Liver (tissue), 9 donors: ENCODE results near the gene TMEM269. TPM values are rescaled to one million over a fixed set of nuclear protein-coding genes. Genes with fewer than 3 reads are reported as not detected.

Experiments used
- DNase-seq: peaks from one replicate; pipeline ENCODE4 v3.0.0-alpha.2; 2017; ENCODE audit warnings: low spot score
- H3K27ac ChIP-seq, 2 donors: one replicate each; pipeline ENCODE4 v1.7.0; 2013; ENCODE audit warnings: inconsistent platforms in 2 of 2, low read length in 2 of 2, control low read depth in 1 of 2, low read depth in 1 of 2, mild to moderate bottlenecking in 1 of 2
- H3K27me3 ChIP-seq, 4 donors: one replicate each; pipeline versions ENCODE4 v1.6.1 to v1.7.0; 2013; ENCODE audit warnings: low read length in 3 of 4, inconsistent platforms in 1 of 4, mild to moderate bottlenecking in 1 of 4, moderate library complexity in 1 of 4; ENCODE audit not compliant: control insufficient read depth in 4 of 4, insufficient read depth in 4 of 4
- H3K36me3 ChIP-seq, 4 donors: one replicate each; pipeline versions ENCODE4 v1.6.1 to v1.7.0; 2013; ENCODE audit warnings: low read length in 3 of 4, mild to moderate bottlenecking in 3 of 4, low read depth in 1 of 4, moderate library complexity in 1 of 4; ENCODE audit not compliant: control insufficient read depth in 4 of 4, insufficient read depth in 3 of 4
- H3K4me1 ChIP-seq, 4 donors: one replicate each; pipeline versions ENCODE4 v1.6.1 to v1.7.0; 2013; ENCODE audit warnings: low read length in 3 of 4, mild to moderate bottlenecking in 3 of 4, moderate library complexity in 1 of 4; ENCODE audit not compliant: control insufficient read depth in 4 of 4, insufficient read depth in 4 of 4
- H3K4me3 ChIP-seq, 3 donors: one replicate each; pipeline versions ENCODE4 v1.6.1 to v1.7.0; 2013; ENCODE audit warnings: low read length in 3 of 3, control low read depth in 1 of 3, low read depth in 1 of 3, mild to moderate bottlenecking in 1 of 3
- H3K9ac ChIP-seq, 2 donors: one replicate each; pipeline ENCODE4 v1.7.0; 2013; ENCODE audit warnings: low read length in 2 of 2, mild to moderate bottlenecking in 2 of 2, moderate library complexity in 2 of 2, control low read depth in 1 of 2, low read depth in 1 of 2
- H3K9me3 ChIP-seq, 4 donors: one replicate each; pipeline versions ENCODE4 v1.6.1 to v1.7.0; 2013; ENCODE audit warnings: low read length in 3 of 4; ENCODE audit not compliant: control insufficient read depth in 4 of 4
- EGR1 ChIP-seq, 2 donors: IDR thresholded peaks; 2 replicates each; pipeline ENCODE4 v1.6.1; 2016 to 2018; ENCODE audit warnings: antibody characterized with exemption in 2 of 2, low read depth in 2 of 2
- FOXA1 ChIP-seq: IDR thresholded peaks from 2 replicates; pipeline ENCODE4 v1.6.1; 2016; ENCODE audit warnings: antibody characterized with exemption
- FOXA2 ChIP-seq: IDR thresholded peaks from 2 replicates; pipeline ENCODE4 v1.6.1; 2016; ENCODE audit warnings: antibody characterized with exemption
- GABPA ChIP-seq, 2 donors: IDR thresholded peaks in 1 of 2; conservative IDR thresholded peaks in 1 of 2; 2 replicates each; pipeline ENCODE4 v1.6.1; 2016; ENCODE audit warnings: antibody characterized with exemption in 2 of 2, mild to moderate bottlenecking in 1 of 2, moderate library complexity in 1 of 2
- HNF4A ChIP-seq, 2 donors: conservative IDR thresholded peaks; 2 replicates each; pipeline ENCODE4 v1.6.1; 2016; ENCODE audit warnings: antibody characterized with exemption in 2 of 2, mild to moderate bottlenecking in 2 of 2
- HNF4G ChIP-seq: IDR thresholded peaks from 2 replicates; pipeline ENCODE4 v1.6.1; 2016; ENCODE audit warnings: antibody characterized with exemption
- JUND ChIP-seq, 2 donors: IDR thresholded peaks; 2 replicates each; pipeline ENCODE4 v1.6.1; 2016; ENCODE audit warnings: antibody characterized with exemption in 2 of 2
- NR2F2 ChIP-seq: IDR thresholded peaks from 2 replicates; pipeline ENCODE4 v1.6.1; 2016; ENCODE audit warnings: antibody characterized with exemption
- RAD21 ChIP-seq, 2 donors: IDR thresholded peaks; 2 replicates each; pipeline ENCODE4 v1.6.1; 2016; ENCODE audit warnings: antibody characterized with exemption in 2 of 2, mild to moderate bottlenecking in 2 of 2
- RXRA ChIP-seq, 2 donors: IDR thresholded peaks; 2 replicates each; pipeline ENCODE4 v1.6.1; 2017 to 2018; ENCODE audit warnings: antibody characterized with exemption in 2 of 2, mild to moderate bottlenecking in 1 of 2
- SP1 ChIP-seq: IDR thresholded peaks from 2 replicates; pipeline ENCODE4 v1.6.1; 2018; ENCODE audit warnings: antibody characterized with exemption, mild to moderate bottlenecking
- TAF1 ChIP-seq: conservative IDR thresholded peaks from 2 replicates; pipeline ENCODE4 v1.6.1; 2016; ENCODE audit warnings: antibody characterized with exemption, mild to moderate bottlenecking
- YY1 ChIP-seq: IDR thresholded peaks from 2 replicates; pipeline ENCODE4 v1.6.1; 2016; ENCODE audit warnings: antibody characterized with exemption, mild to moderate bottlenecking
- WGBS: extraction: QIAGEN DNeasy Blood & Tissue Kit; methylation state at CpG from one replicate; pipeline ENCODE4 v1.1.7; 2013; 5-methylcytosine and 5-hydroxymethylcytosine counted together
- polyA plus RNA-seq, 2 donors: library from polyadenylated mRNA; stranded (reverse) in 1 of 2; unstranded in 1 of 2; fragments of 200-250 nt in 1 of 2; fragments of >200 nt in 1 of 2; fragmentation: Nextera tagmentation in 1 of 2; extraction: Ambion mirVana in 1 of 2; gene quantifications; one replicate each; pipeline versions ENCODE4 v1.2.1 to v1.2.3, GENCODE V29; 2013 to 2015
- total RNA-seq, 2 donors: library from RNA; depleted of rRNA; stranded (reverse); fragments of >200 nt; gene quantifications; one replicate each; pipeline ENCODE4 v1.2.3, GENCODE V29; 2014
- TF ChIP-seq, protein P1 (sequence below): IDR thresholded peaks from 2 replicates; pipeline ENCODE4 v1.6.1; 2016; ENCODE audit warnings: antibody characterized with exemption
- TF ChIP-seq, protein P2 (sequence below): IDR thresholded peaks from 2 replicates; pipeline ENCODE4 v1.6.1; 2016; ENCODE audit warnings: antibody characterized with exemption, mild to moderate bottlenecking
- TF ChIP-seq, protein P3 (sequence below): IDR thresholded peaks from 2 replicates; pipeline ENCODE4 v1.6.1; 2016; ENCODE audit warnings: antibody characterized with exemption
- TF ChIP-seq, protein P4 (sequence below): fragments of 150-350 bp; IDR thresholded peaks from 2 replicates; pipeline ENCODE4 v1.5.1; 2017; ENCODE audit warnings: improper control_type of control experiment, low read depth, low read length; ENCODE audit not compliant: missing input control
- TF ChIP-seq, protein P5 (sequence below): IDR thresholded peaks from 2 replicates; pipeline ENCODE4 v1.6.1; 2016; ENCODE audit warnings: antibody characterized with exemption
- donor health status: healthy.
- donor health status: healthy.
- donor health status: healthy.
- donor health status: healthy.
- donor health status: healthy.

The TMEM269 gene
- total and polyA plus RNA-seq, 4 donors: 0.05 to 0.08 TPM; not detected in 2

DNA sequence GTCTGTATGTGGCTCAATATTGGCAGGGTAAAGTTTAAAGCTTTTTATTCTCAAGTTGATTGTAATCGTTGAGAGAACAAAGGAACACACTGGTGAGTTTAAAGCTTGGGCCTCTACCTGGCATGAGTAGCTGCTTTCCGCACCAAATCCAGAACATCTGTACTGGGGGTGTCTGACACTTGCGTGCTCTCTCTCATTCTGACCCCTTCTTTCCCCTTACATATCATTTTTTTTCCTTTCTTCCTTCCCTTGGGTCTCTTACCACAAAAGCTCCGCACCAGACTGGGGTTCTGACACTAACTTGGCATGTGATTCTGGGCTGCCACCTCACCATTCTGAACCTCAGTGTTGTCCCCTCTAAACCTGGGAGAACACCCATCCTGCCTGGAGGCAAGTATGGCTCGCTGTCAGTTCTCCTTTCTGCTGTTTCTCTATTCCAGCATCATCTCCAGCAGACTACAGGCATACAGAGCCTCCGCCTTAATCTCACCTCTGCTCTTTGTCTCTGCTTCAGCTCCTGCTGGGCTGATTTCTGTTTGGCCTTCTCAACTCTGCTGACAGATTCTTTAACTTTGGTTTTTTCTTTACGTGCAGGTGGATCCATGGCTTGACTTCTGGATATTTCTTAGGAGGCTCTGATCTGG is 31.3 kb downstream of the TMEM269 start:
- TF ChIP-seq RAD21 (IDR thresholded peaks at IDR 0.05): no peak
- TF ChIP-seq HNF4A (conservative IDR thresholded peaks at IDR 0.05): no peak
- no peak for TF ChIP-seq YY1
- TF ChIP-seq JUND (IDR thresholded peaks at IDR 0.05): no peak
- no peak for TF ChIP-seq FOXA2
- no peak for TF ChIP-seq RXRA (IDR thresholded peaks at IDR 0.05)
- no peak for TF ChIP-seq GABPA (IDR thresholded peaks at IDR 0.05 in 1 of 2, conservative IDR thresholded peaks at IDR 0.05 in 1 of 2)
- TF ChIP-seq, protein P1, sequence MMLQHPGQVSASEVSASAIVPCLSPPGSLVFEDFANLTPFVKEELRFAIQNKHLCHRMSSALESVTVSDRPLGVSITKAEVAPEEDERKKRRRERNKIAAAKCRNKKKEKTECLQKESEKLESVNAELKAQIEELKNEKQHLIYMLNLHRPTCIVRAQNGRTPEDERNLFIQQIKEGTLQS: no peak
- no peak for TF ChIP-seq SP1
- no peak for TF ChIP-seq FOXA1
- Histone ChIP-seq H3K9ac (peak overlapping the region in 1 of 2 donors; percentile 50), H3K9me3 (no peaks in the 10 kb centered on the region), H3K27ac (peak overlapping the region; percentile 48 to 96), H3K36me3 (peaks cover 0 to 2% (median 0%) of the 10 kb centered on the region in 4 donors), H3K4me1 (peaks cover 8 to 31% (median 25%) of the 10 kb centered on the region in 4 donors), H3K4me3 (peak overlapping the region; percentile 77 to 96 (median 77)), H3K27me3 (no peaks in the 10 kb centered on the region)
- DNase-seq: no peak
- 52% methylated on average over 7 of the region's 7 CpGs for WGBS

DNA sequence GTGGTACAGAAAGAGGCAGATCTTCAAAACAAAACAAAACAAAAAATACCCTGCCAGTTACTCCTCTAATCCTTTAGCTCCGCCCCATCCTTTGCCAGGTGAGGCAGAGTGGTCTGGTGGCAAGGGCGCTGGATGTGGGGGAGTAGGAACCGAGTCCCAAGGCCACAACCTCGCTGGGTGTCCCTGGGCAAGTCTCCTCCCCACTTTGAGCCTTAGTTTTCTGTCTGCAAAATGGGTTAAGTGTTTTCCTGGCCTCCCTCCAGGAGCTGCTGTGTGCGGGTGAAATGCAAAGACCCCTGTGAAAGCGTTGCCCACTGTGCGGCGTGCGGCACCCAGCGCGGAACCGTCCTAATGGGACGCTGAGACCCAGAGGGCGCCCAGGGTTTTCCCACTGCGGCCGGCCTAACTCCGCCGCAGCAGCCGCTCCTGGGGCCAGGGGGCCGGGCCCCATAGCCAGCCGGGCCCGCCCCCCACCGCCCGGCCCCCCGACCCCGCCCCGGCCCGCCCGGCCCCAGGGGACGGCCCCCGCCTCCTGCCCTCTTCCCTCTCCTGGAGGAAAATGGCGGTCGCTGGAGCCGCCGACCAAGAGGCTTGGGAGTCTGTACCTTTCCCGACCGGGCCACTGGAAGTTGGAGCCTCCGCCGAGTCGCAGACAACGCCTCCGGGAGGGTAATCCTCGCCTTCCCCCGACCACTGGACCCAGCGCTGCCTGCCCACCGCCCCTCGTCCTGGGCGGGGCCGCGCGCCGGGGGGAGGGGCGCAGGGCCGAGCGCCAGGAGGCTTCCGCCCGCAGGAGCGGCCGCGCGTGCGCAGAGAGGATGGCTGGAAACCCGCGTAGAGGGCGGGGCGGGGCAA is 32.0 kb downstream of the TMEM269 start, which contains the start of the genes ERMAP and SVBP:
ERMAP (plus strand) TSS at position 538 of the 855 bp plus-strand sequence. CDS start 13,327 bp downstream, outside the sequence.
SVBP (minus strand) TSS at position 813 of the 855 bp plus-strand sequence. CDS start 853 bp downstream, outside the sequence.
- Histone ChIP-seq H3K9me3 (no peaks in the 10 kb centered on the region), H3K4me3 (peak within 1 kb of the TSS; percentile 77 to 96 (median 84)), H3K4me1 (peaks cover 10 to 35% (median 27%) of the 10 kb centered on the region in 4 donors), H3K9ac (peak within 1 kb of the TSS; percentile 63 to 66), H3K27ac (peak within 1 kb of the TSS; percentile 96 to 99), H3K27me3 (no peaks in the 10 kb centered on the region), H3K36me3 (no peaks in the 10 kb centered on the region)
- peak; percentile 100 for DNase-seq
- TF ChIP-seq FOXA1 (no peak), EGR1 (IDR thresholded peaks at IDR 0.05; ENCODE audit: low read depth in 2 of 2) (no peak), NR2F2 (no peak), HNF4A (conservative IDR thresholded peaks at IDR 0.05) (no peak), TAF1 (no peak), FOXA2 (no peak), SP1 (no peak), GABPA (IDR thresholded peaks at IDR 0.05 in 1 of 2, conservative IDR thresholded peaks at IDR 0.05 in 1 of 2) (no peak), RAD21 (IDR thresholded peaks at IDR 0.05) (peak in 1 of 2 donors; percentile 23), YY1 (peak; percentile 95), JUND (IDR thresholded peaks at IDR 0.05) (no peak), RXRA (IDR thresholded peaks at IDR 0.05) (no peak), HNF4G (no peak)
- TF ChIP-seq, protein P1: no peak
- TF ChIP-seq, protein P2, sequence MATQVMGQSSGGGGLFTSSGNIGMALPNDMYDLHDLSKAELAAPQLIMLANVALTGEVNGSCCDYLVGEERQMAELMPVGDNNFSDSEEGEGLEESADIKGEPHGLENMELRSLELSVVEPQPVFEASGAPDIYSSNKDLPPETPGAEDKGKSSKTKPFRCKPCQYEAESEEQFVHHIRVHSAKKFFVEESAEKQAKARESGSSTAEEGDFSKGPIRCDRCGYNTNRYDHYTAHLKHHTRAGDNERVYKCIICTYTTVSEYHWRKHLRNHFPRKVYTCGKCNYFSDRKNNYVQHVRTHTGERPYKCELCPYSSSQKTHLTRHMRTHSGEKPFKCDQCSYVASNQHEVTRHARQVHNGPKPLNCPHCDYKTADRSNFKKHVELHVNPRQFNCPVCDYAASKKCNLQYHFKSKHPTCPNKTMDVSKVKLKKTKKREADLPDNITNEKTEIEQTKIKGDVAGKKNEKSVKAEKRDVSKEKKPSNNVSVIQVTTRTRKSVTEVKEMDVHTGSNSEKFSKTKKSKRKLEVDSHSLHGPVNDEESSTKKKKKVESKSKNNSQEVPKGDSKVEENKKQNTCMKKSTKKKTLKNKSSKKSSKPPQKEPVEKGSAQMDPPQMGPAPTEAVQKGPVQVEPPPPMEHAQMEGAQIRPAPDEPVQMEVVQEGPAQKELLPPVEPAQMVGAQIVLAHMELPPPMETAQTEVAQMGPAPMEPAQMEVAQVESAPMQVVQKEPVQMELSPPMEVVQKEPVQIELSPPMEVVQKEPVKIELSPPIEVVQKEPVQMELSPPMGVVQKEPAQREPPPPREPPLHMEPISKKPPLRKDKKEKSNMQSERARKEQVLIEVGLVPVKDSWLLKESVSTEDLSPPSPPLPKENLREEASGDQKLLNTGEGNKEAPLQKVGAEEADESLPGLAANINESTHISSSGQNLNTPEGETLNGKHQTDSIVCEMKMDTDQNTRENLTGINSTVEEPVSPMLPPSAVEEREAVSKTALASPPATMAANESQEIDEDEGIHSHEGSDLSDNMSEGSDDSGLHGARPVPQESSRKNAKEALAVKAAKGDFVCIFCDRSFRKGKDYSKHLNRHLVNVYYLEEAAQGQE: peak; percentile 48
- TF ChIP-seq, protein P3, sequence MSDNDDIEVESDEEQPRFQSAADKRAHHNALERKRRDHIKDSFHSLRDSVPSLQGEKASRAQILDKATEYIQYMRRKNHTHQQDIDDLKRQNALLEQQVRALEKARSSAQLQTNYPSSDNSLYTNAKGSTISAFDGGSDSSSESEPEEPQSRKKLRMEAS: no peak
- TF ChIP-seq, protein P4, sequence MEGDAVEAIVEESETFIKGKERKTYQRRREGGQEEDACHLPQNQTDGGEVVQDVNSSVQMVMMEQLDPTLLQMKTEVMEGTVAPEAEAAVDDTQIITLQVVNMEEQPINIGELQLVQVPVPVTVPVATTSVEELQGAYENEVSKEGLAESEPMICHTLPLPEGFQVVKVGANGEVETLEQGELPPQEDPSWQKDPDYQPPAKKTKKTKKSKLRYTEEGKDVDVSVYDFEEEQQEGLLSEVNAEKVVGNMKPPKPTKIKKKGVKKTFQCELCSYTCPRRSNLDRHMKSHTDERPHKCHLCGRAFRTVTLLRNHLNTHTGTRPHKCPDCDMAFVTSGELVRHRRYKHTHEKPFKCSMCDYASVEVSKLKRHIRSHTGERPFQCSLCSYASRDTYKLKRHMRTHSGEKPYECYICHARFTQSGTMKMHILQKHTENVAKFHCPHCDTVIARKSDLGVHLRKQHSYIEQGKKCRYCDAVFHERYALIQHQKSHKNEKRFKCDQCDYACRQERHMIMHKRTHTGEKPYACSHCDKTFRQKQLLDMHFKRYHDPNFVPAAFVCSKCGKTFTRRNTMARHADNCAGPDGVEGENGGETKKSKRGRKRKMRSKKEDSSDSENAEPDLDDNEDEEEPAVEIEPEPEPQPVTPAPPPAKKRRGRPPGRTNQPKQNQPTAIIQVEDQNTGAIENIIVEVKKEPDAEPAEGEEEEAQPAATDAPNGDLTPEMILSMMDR: no peak
- TF ChIP-seq, protein P5, sequence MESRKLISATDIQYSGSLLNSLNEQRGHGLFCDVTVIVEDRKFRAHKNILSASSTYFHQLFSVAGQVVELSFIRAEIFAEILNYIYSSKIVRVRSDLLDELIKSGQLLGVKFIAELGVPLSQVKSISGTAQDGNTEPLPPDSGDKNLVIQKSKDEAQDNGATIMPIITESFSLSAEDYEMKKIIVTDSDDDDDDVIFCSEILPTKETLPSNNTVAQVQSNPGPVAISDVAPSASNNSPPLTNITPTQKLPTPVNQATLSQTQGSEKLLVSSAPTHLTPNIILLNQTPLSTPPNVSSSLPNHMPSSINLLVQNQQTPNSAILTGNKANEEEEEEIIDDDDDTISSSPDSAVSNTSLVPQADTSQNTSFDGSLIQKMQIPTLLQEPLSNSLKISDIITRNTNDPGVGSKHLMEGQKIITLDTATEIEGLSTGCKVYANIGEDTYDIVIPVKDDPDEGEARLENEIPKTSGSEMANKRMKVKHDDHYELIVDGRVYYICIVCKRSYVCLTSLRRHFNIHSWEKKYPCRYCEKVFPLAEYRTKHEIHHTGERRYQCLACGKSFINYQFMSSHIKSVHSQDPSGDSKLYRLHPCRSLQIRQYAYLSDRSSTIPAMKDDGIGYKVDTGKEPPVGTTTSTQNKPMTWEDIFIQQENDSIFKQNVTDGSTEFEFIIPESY: no peak
- under 1% methylated on average over 66 of the region's 66 CpGs for WGBS
